GM19099 (cell line): ENCODE data around the gene CTNND2.

ENCODE experiments used
- POLR2A ChIP-seq: IDR thresholded peaks from 3 replicates; pipeline ENCODE4 v1.6.1; 2011; ENCODE audit warnings: low read depth; ENCODE audit not compliant: insufficient read length; ENCODE audit errors: extremely low read depth

The CTNND2 gene

GRCh38 chr5:10987276-10987924 lies 916.8 kb downstream of the CTNND2 start:
- TF ChIP-seq POLR2A, result no peak

- no peak for TF ChIP-seq POLR2A
These were observed 918.5 kb downstream of the CTNND2 start for GRCh38 chr5:10985721-10986110.

- TF ChIP-seq POLR2A, result no peak
These were observed 919.0 kb downstream of the CTNND2 start for GRCh38 chr5:10985091-10985720.

GRCh38 chr5:10984021-10984715 lies 920.1 kb downstream of the CTNND2 start:
- no peak for TF ChIP-seq POLR2A

- no peak for TF ChIP-seq POLR2A
These were observed 921.6 kb downstream of the CTNND2 start for GRCh38 chr5:10982626-10983025.

GRCh38 chr5:10981932-10982331 lies 922.3 kb downstream of the CTNND2 start:
- TF ChIP-seq POLR2A, result no peak

GRCh38 chr5:10977011-10977410 lies 927.2 kb downstream of the CTNND2 start:
- no peak for TF ChIP-seq POLR2A

GRCh38 chr5:10975945-10976344 lies 928.3 kb downstream of the CTNND2 start:
- TF ChIP-seq POLR2A, result no peak

GRCh38 chr5:10974850-10975249 lies 929.4 kb downstream of the CTNND2 start:
- no peak for TF ChIP-seq POLR2A

- no peak for TF ChIP-seq POLR2A
These were observed 930.9 kb downstream of the CTNND2 start for GRCh38 chr5:10973316-10973715.

GRCh38 chr5:10969684-10970180 lies 934.5 kb downstream of the CTNND2 start:
- no peak for TF ChIP-seq POLR2A

GRCh38 chr5:10964806-10965205 lies 939.4 kb downstream of the CTNND2 start:
- TF ChIP-seq POLR2A, result no peak

- TF ChIP-seq POLR2A, result no peak
These were observed 945.5 kb downstream of the CTNND2 start for GRCh38 chr5:10958728-10959127.

GRCh38 chr5:10949856-10950630 lies 954.2 kb downstream of the CTNND2 start:
- no peak for TF ChIP-seq POLR2A

- TF ChIP-seq POLR2A, result no peak
These were observed 958.2 kb downstream of the CTNND2 start for GRCh38 chr5:10946050-10946449.
